ENCODE data around the gene SDE2.

DNA sequence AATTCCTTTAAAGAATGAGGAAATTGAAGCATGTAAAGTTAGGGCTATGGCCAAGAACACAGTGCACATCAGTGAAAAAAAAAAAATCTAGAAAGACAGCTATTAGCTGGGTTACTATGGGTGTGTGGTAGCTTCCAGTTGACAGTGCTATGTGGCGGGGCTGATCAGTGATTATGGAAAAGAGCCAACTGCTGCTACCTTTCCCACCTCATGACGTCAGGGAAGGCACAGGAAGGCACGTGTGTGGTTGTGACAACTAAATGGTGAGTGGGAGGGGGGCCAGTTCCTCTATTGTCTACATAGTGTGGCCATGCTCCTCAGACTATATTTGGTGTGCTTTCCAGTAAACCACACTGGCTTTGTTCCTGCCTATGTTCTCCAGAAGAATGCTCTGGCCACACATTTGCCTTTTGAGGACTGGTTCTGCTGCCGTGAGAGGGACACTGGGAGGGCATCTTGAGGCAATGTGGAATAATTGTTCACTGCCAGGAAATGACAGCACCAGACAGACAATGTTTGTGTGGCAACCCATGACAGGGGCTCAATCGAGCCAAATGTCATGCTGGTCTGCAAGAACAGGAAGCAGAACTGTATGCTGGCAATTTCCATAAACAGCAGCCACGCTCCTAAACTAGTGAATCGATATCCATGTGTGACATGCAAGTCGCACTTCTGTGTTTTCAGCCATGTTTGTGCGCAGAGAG is 3.0 kb upstream of the SDE2 start:
- no peak for TF ChIP-seq EZH2 (IDR thresholded peaks at IDR 0.05; ENCODE audit: borderline replicate concordance, insufficient read depth, low read length, poor library complexity, severe bottlenecking)
- TF ChIP-seq CTCF (IDR thresholded peaks at IDR 0.05; ENCODE audit: poor library complexity, severe bottlenecking), result no peak
- TF ChIP-seq MXI1 (conservative IDR thresholded peaks at IDR 0.05; ENCODE audit: poor library complexity, severe bottlenecking), result peak; percentile 23
